ENCODE measurements around the gene LKAAEAR1. TPM values are rescaled to one million over a fixed set of nuclear protein-coding genes. Genes with fewer than 3 reads are reported as not detected.
A peak's percentile ranks its signal among the peaks of the same experiment; 100 is the strongest.

Gene LKAAEAR1
- total and polyA plus RNA-seq, 8 donors: 0.23 TPM; not detected in 7

- DNase-seq: peak in 1 of 2 donors; percentile 13
Measured at GRCh38 chr20:64114356-64114971, 30.3 kb upstream of the LKAAEAR1 start.

DNA sequence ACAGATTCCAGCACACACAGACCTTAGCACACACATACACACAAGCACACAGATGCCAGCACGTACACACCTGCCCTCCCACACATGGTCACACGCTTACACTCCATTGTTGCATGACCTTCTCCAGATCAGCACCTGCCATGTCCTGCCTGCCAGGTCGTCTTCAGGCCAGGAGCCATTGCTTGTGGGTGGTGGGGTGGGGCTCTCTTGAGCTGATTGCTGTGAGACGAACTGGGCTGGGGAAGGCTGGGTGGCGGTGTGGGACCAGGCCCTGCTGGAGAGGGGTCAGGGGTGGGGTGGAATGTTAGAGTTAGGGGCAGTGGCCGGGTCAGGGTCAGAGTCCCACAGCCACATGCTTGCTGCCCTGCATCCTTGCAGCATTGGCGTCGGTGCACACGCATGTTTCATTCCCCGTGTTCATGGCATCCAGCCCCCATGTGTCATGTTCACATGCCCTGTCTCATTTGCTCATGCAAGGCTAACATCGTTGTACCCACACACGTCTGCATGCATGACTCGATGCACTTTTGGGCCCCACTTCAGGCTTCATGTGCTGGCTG, 29.7 kb upstream of the LKAAEAR1 start:
- Histone ChIP-seq H3K4me3 (no peak overlapping the region), H3K36me3 (no peaks in the 10 kb centered on the region), H3K9me3 (no peaks in the 10 kb centered on the region), H3K27me3 (peaks cover 0 to 7% (median 0%) of the 10 kb centered on the region in 3 donors), H3K27ac (no peak overlapping the region), H3K4me1 (no peaks in the 10 kb centered on the region)
- TF ChIP-seq EP300 (IDR thresholded peaks at IDR 0.05) (no peak), POLR2A (IDR thresholded peaks at IDR 0.05) (no peak), CTCF (IDR thresholded peaks at IDR 0.05) (no peak), POLR2AphosphoS5 (IDR thresholded peaks at IDR 0.05) (no peak)
- intact Hi-C loops (cut with DNase I; ENCODE audit: low total_unique reads): no loop called here
- DNase-seq: peak in 1 of 2 donors; percentile 15
- 66 to 74% (median 74%) methylated on average over 13 of the region's 13 CpGs for WGBS, 5 donors

More at GRCh38 chr20:64114356-64114971, 30.3 kb upstream of the LKAAEAR1 start:
- TF ChIP-seq EP300 (IDR thresholded peaks at IDR 0.05) (no peak), CTCF (IDR thresholded peaks at IDR 0.05) (no peak), POLR2A (IDR thresholded peaks at IDR 0.05) (no peak), POLR2AphosphoS5 (IDR thresholded peaks at IDR 0.05) (no peak)
- H3K4me1 ChIP-seq: no peaks in the 10 kb centered on the region
- no peaks in the 10 kb centered on the region for H3K9me3 ChIP-seq
- WGBS, 5 donors: 69 to 79% (median 69%) methylated on average over 11 to 14 of the region's 14 CpGs
- no peaks in the 10 kb centered on the region for H3K36me3 ChIP-seq
- no peak overlapping the region for H3K27ac ChIP-seq
- intact Hi-C loops (cut with DNase I; ENCODE audit: low total_unique reads): no loop called here
- H3K4me3 ChIP-seq: no peak overlapping the region
- peaks cover 0 to 4% (median 0%) of the 10 kb centered on the region in 3 donors for H3K27me3 ChIP-seq

DNA sequence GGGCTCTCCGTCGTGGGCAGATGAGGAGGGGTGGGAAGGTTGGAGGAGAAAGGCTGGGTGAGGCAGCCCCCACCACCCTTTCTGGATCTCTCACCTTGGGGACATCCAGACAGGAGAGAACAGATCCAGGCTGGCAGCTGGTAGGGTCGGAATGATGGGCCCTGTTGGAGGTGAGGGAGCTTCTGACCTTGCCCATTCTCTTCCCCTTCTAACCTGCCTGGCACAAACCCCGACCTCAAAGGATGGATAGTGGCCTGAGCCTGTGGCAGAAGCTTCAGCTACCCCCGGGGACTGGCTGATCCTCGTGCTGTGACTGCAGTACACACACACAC, 29.2 kb upstream of the LKAAEAR1 start:
- WGBS, 5 donors: 62 to 70% (median 66%) methylated on average over 4 to 6 of the region's 6 CpGs
- TF ChIP-seq POLR2AphosphoS5 (IDR thresholded peaks at IDR 0.05) (no peak), EP300 (IDR thresholded peaks at IDR 0.05) (no peak), CTCF (IDR thresholded peaks at IDR 0.05) (no peak), POLR2A (IDR thresholded peaks at IDR 0.05) (no peak)
- Histone ChIP-seq H3K27me3 (peaks cover 0 to 11% (median 0%) of the 10 kb centered on the region in 3 donors), H3K36me3 (no peaks in the 10 kb centered on the region), H3K4me3 (no peak overlapping the region), H3K27ac (no peak overlapping the region), H3K9me3 (no peaks in the 10 kb centered on the region), H3K4me1 (no peaks in the 10 kb centered on the region)
- intact Hi-C loops (cut with DNase I; ENCODE audit: low total_unique reads): no loop called here
- DNase-seq: no peak

- Histone ChIP-seq H3K4me3 (no peak overlapping the region), H3K9me3 (no peaks in the 10 kb centered on the region), H3K36me3 (no peaks in the 10 kb centered on the region), H3K27me3 (peaks cover 0 to 17% (median 0%) of the 10 kb centered on the region in 3 donors), H3K27ac (no peak overlapping the region), H3K4me1 (no peaks in the 10 kb centered on the region)
- WGBS, 5 donors: 76 to 88% (median 80%) methylated on average over 10 to 18 of the region's 18 CpGs
- intact Hi-C loops (cut with DNase I; ENCODE audit: low total_unique reads): no loop called here
- peak in 1 of 2 donors; percentile 21 for DNase-seq
- TF ChIP-seq CTCF (IDR thresholded peaks at IDR 0.05) (no peak), EP300 (IDR thresholded peaks at IDR 0.05) (no peak), POLR2AphosphoS5 (IDR thresholded peaks at IDR 0.05) (no peak), POLR2A (IDR thresholded peaks at IDR 0.05) (no peak)
Measured at GRCh38 chr20:64112691-64113443, 28.7 kb upstream of the LKAAEAR1 start.
